GM23338 (cell line): Measurements from ENCODE around the gene NR2C2. TPM values are rescaled to one million over a fixed set of nuclear protein-coding genes. Genes with fewer than 3 reads are reported as not detected.
A peak's percentile ranks its signal among the peaks of the same experiment; 100 is the strongest.

Source experiments
- ATAC-seq: fragments of 200-7000 bp; cut with Tn5 transposase; 3 replicates; pipeline ENCODE4 v1.9.1; 2020
- DNase-seq: peaks from one replicate; pipeline ENCODE4 v3.0.0-alpha.2; 2015; ENCODE audit warnings: low spot score
- H2AFZ ChIP-seq: fragments of 200-600 bp; sonication (generic); 2 replicates; pipeline ENCODE4 v1.8.0; 2016; ENCODE audit warnings: antibody characterized with exemption, mild to moderate bottlenecking, moderate library complexity
- H3F3A ChIP-seq: fragments of 200-600 bp; sonication (generic); replicated peaks from 2 replicates; pipeline ENCODE4 v1.8.0; 2017; ENCODE audit warnings: antibody characterized with exemption, mixed run types, low read depth
- H3K27ac ChIP-seq: fragments of 200-600 bp; sonication (generic); 2 replicates; pipeline ENCODE4 v1.6.1; 2016; ENCODE audit warnings: low read depth
- H3K27me3 ChIP-seq: fragments of 200-600 bp; sonication (generic); 2 replicates; pipeline ENCODE4 v1.8.0; 2016; ENCODE audit warnings: mild to moderate bottlenecking, mixed run types, moderate library complexity; ENCODE audit not compliant: insufficient read depth
- H3K36me3 ChIP-seq: fragments of 200-600 bp; sonication (generic); 2 replicates; pipeline ENCODE4 v1.8.0; 2016; ENCODE audit warnings: mild to moderate bottlenecking; ENCODE audit not compliant: insufficient read depth
- H3K4me1 ChIP-seq: fragments of 200-600 bp; sonication (generic); 2 replicates; pipeline ENCODE4 v1.8.0; 2016; ENCODE audit warnings: mild to moderate bottlenecking, moderate library complexity; ENCODE audit not compliant: insufficient read depth
- H3K4me2 ChIP-seq: fragments of 200-600 bp; sonication (generic); 2 replicates; pipeline ENCODE4 v1.7.1; 2017; ENCODE audit warnings: mixed run types
- H3K4me3 ChIP-seq: fragments of 200-600 bp; sonication (generic); 2 replicates; pipeline ENCODE4 v1.6.1; 2016; ENCODE audit warnings: mixed run types
- H3K79me2 ChIP-seq: fragments of 200-600 bp; sonication (generic); replicated peaks from 2 replicates; pipeline ENCODE4 v1.8.0; 2017; ENCODE audit warnings: mild to moderate bottlenecking; ENCODE audit not compliant: insufficient read depth
- H3K9me2 ChIP-seq: fragments of 200-600 bp; sonication (generic); 2 replicates; pipeline ENCODE4 v1.8.0; 2017; ENCODE audit not compliant: insufficient read depth
- H4K20me1 ChIP-seq: fragments of 200-600 bp; sonication (generic); replicated peaks from 2 replicates; pipeline ENCODE4 v1.8.0; 2017; ENCODE audit warnings: mild to moderate bottlenecking; ENCODE audit not compliant: insufficient read depth
- H3K27ac Mint-ChIP-seq: 2 replicates; pipeline ENCODE4 v1.8.0; 2020; ENCODE audit warnings: inconsistent platforms, mild to moderate bottlenecking, moderate library complexity, mixed read lengths
- H3K27me3 Mint-ChIP-seq: 3 replicates; pipeline ENCODE4 v1.8.0; 2022; ENCODE audit warnings: low read depth, mild to moderate bottlenecking, moderate library complexity, mixed read lengths, inconsistent platforms; ENCODE audit not compliant: insufficient read depth, poor library complexity
- H3K36me3 Mint-ChIP-seq: 3 replicates; pipeline ENCODE4 v1.8.0; 2021; ENCODE audit warnings: low read depth, mild to moderate bottlenecking, inconsistent platforms, moderate library complexity, mixed read lengths
- H3K4me1 Mint-ChIP-seq: 3 replicates; pipeline ENCODE4 v1.8.0; 2020; ENCODE audit warnings: mild to moderate bottlenecking, inconsistent platforms, mixed read lengths
- H3K4me3 Mint-ChIP-seq: 3 replicates; pipeline ENCODE4 v1.8.0; 2021; ENCODE audit warnings: moderate library complexity, mild to moderate bottlenecking, inconsistent platforms, mixed read lengths
- H3K9me3 Mint-ChIP-seq: 3 replicates; pipeline ENCODE4 v1.8.0; 2020; ENCODE audit warnings: moderate library complexity, mild to moderate bottlenecking, inconsistent platforms, mixed read lengths
- CREB1 ChIP-seq: fragments of 250-450 bp; sonication (Bioruptor Pico); IDR thresholded peaks from 2 replicates; pipeline ENCODE4 v1.5.0; 2020; ENCODE audit warnings: low read depth, mild to moderate bottlenecking, moderate library complexity
- CTCF ChIP-seq, 2 experiments: fragments of 200-600 bp in 1 of 2; sonication (generic) in 1 of 2; conservative IDR thresholded peaks; 2 replicates each; pipeline versions ENCODE4 v1.5.1 to v1.6.1; 2016 to 2017; ENCODE audit warnings: antibody characterized with exemption in 2 of 2, low read depth in 2 of 2, mild to moderate bottlenecking in 2 of 2, moderate library complexity in 1 of 2
- ETS1 ChIP-seq: IDR thresholded peaks from 2 replicates; pipeline ENCODE4 v1.6.1; 2016; ENCODE audit warnings: antibody characterized with exemption
- EZH2 ChIP-seq: fragments of 200-600 bp; sonication (generic); IDR thresholded peaks from one replicate; pipeline ENCODE4 v1.8.0; 2017; ENCODE audit warnings: antibody characterized with exemption, mild to moderate bottlenecking, low read depth; ENCODE audit not compliant: unreplicated experiment
- EZH2phosphoT487 ChIP-seq: fragments of 200-600 bp; sonication (generic); IDR thresholded peaks from one replicate; pipeline ENCODE4 v1.8.1; 2018; ENCODE audit warnings: antibody characterized with exemption; ENCODE audit not compliant: unreplicated experiment
- JUNB ChIP-seq: IDR thresholded peaks from one replicate; pipeline ENCODE4 v1.6.1; 2016; ENCODE audit warnings: antibody characterized with exemption; ENCODE audit not compliant: unreplicated experiment
- NANOG ChIP-seq: IDR thresholded peaks from 2 replicates; pipeline ENCODE4 v1.6.1; 2016; ENCODE audit warnings: antibody characterized with exemption, borderline replicate concordance
- POLR2AphosphoS5 ChIP-seq: IDR thresholded peaks from 2 replicates; pipeline ENCODE4 v1.6.1; 2016; ENCODE audit warnings: antibody characterized with exemption, low read depth
- REST ChIP-seq: IDR thresholded peaks from one replicate; pipeline ENCODE4 v1.6.1; 2018; ENCODE audit warnings: antibody characterized with exemption; ENCODE audit not compliant: unreplicated experiment
- STAT1 ChIP-seq: IDR thresholded peaks from one replicate; pipeline ENCODE4 v1.6.1; 2016; ENCODE audit warnings: antibody characterized with exemption; ENCODE audit not compliant: unreplicated experiment
- ZNF114 ChIP-seq: fragments of 250-450 bp; sonication (Bioruptor Pico); IDR thresholded peaks from 2 replicates; pipeline ENCODE4 v1.5.0; 2020; ENCODE audit warnings: mild to moderate bottlenecking, moderate library complexity
- ZNF331 ChIP-seq: fragments of 250-450 bp; sonication (Bioruptor Pico); IDR thresholded peaks from 2 replicates; pipeline ENCODE4 v1.5.0; 2020; ENCODE audit warnings: low read depth, mild to moderate bottlenecking, moderate library complexity
- ZNF462 ChIP-seq: fragments of 250-450 bp; sonication (Bioruptor Pico); IDR thresholded peaks from 2 replicates; pipeline ENCODE4 v1.5.0; 2020; ENCODE audit warnings: mild to moderate bottlenecking, moderate library complexity
- polyA plus RNA-seq: library from polyadenylated mRNA; unstranded; fragments of >200 nt; fragmentation: Nextera tagmentation; extraction: Ambion mirVana; gene quantifications from 2 replicates; pipeline ENCODE4 v1.2.1, GENCODE V29; 2016
- total RNA-seq: library from RNA; depleted of rRNA; stranded (reverse); fragments of >200 nt; shearing (Covaris generic); gene quantifications from 2 replicates; pipeline ENCODE4 v1.2.3, GENCODE V29; 2014

NR2C2 gene
- total and polyA plus RNA-seq, 2 experiments from 2014 or later, result 12.0 to 57.2 TPM

DNA sequence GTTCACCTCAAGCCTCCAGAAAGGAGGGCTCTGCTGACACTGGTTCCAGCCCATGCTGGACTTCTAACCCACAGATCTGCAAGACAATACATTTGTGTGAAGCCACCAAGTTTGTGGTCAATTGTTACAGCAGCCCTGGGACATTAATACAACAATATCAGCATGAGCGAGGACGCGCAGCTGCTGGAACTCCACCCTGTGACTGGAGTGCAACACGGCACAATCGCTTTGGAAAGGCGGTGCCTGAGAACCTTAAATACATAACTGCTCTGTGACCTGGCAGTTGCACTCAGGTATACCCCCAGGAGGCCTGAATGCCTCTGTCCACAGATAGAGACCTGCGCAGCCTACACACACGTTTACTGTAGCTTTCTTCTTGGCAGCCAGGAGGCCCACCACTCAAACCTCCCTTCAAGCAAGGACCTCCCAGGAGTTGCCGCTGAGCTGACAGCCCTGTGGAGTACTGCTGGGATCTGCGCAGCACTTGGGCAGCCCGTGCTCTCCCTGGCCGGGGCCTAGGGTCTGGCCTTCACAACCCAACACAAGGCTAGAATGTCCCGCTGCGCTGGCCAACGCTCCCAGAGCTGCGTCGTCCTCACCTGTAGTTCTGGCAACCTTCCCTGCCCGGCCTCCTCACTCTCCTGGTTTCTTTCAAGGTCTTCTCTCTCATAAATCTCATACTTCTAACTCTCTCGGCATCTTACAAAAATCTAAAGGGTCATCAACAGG lies 109.5 kb downstream of the NR2C2 start:
- Histone ChIP-seq H3F3A (no peaks in the 10 kb centered on the region), H3K27ac (no peak overlapping the region), H3K4me1 (no peaks in the 10 kb centered on the region), H4K20me1 (peaks cover 39% of the 10 kb centered on the region), H3K79me2 (peaks cover 82% of the 10 kb centered on the region), H3K4me2 (no peak overlapping the region), H2AFZ (no peak overlapping the region), H3K27me3 (no peaks in the 10 kb centered on the region), H3K36me3 (peaks cover 26% of the 10 kb centered on the region), H3K4me3 (no peak overlapping the region), H3K9me2 (no peaks in the 10 kb centered on the region)
- Mint-ChIP-seq H3K4me3 (no peak overlapping the region), H3K27me3 (no peaks in the 10 kb centered on the region), H3K9me3 (peaks cover 4% of the 10 kb centered on the region), H3K36me3 (peaks cover 66% of the 10 kb centered on the region), H3K4me1 (peaks cover 17% of the 10 kb centered on the region), H3K27ac (no peak overlapping the region)
- ATAC-seq, result peak; percentile 12; the same call in 1 of the 3 replicates
- no peak for DNase-seq
- no peak for TF ChIP-seq ZNF114 (CRISPR knock-in tag)
- TF ChIP-seq CTCF (conservative IDR thresholded peaks at IDR 0.05; ENCODE audit: low read depth in 2 of 2), result no peak
- no peak for TF ChIP-seq JUNB
- no peak for TF ChIP-seq CREB1
- no peak for TF ChIP-seq NANOG
- no peak for TF ChIP-seq ZNF462 (CRISPR knock-in tag)
- no peak for TF ChIP-seq STAT1
- no peak for TF ChIP-seq ETS1
- no peak for TF ChIP-seq ZNF331
- no peak for TF ChIP-seq EZH2phosphoT487
- TF ChIP-seq POLR2AphosphoS5, result no peak
- no peak for TF ChIP-seq REST
- no peak for TF ChIP-seq EZH2
